BE2C (cell line): ENCODE data around the gene SIPA1. TPM values are rescaled to one million over a fixed set of nuclear protein-coding genes. Genes with fewer than 3 reads are reported as not detected.

Experiments
- DNase-seq: peaks from one replicate; pipeline ENCODE4 v3.0.0-alpha.2; 2020
- H3K27me3 ChIP-seq: fragments of 250-450 bp; sonication (Bioruptor Pico); 2 replicates; pipeline ENCODE4 v1.5.1; 2020; ENCODE audit warnings: mild to moderate bottlenecking
- H3K36me3 ChIP-seq: fragments of 250-450 bp; sonication (Bioruptor Pico); 2 replicates; pipeline ENCODE4 v1.5.1; 2020; ENCODE audit warnings: mild to moderate bottlenecking
- H3K4me1 ChIP-seq: fragments of 250-450 bp; sonication (Bioruptor Pico); 2 replicates; pipeline ENCODE4 v1.5.1; 2020
- H3K4me3 ChIP-seq: 2 replicates; pipeline ENCODE4 v1.5.1; 2011; ENCODE audit warnings: low read depth, low read length
- H3K9me3 ChIP-seq: fragments of 250-450 bp; sonication (Bioruptor Pico); 2 replicates; pipeline ENCODE4 v1.5.1; 2020
- polyA plus RNA-seq: library from polyadenylated mRNA; unstranded; fragments of >200 nt; gene quantifications from one replicate; pipeline ENCODE4 v1.2.1, GENCODE V29; 2012; ENCODE audit warnings: low read depth, missing spikeins; ENCODE audit not compliant: insufficient read length, insufficient read depth
- TF ChIP-seq, protein P1 (sequence below): IDR thresholded peaks from 2 replicates; pipeline ENCODE4 v1.5.1; 2012; ENCODE audit warnings: mild to moderate bottlenecking, low read depth, low read length

The SIPA1 gene, protein sequence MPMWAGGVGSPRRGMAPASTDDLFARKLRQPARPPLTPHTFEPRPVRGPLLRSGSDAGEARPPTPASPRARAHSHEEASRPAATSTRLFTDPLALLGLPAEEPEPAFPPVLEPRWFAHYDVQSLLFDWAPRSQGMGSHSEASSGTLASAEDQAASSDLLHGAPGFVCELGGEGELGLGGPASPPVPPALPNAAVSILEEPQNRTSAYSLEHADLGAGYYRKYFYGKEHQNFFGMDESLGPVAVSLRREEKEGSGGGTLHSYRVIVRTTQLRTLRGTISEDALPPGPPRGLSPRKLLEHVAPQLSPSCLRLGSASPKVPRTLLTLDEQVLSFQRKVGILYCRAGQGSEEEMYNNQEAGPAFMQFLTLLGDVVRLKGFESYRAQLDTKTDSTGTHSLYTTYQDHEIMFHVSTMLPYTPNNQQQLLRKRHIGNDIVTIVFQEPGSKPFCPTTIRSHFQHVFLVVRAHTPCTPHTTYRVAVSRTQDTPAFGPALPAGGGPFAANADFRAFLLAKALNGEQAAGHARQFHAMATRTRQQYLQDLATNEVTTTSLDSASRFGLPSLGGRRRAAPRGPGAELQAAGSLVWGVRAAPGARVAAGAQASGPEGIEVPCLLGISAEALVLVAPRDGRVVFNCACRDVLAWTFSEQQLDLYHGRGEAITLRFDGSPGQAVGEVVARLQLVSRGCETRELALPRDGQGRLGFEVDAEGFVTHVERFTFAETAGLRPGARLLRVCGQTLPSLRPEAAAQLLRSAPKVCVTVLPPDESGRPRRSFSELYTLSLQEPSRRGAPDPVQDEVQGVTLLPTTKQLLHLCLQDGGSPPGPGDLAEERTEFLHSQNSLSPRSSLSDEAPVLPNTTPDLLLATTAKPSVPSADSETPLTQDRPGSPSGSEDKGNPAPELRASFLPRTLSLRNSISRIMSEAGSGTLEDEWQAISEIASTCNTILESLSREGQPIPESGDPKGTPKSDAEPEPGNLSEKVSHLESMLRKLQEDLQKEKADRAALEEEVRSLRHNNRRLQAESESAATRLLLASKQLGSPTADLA
- polyA plus RNA-seq, result 10.8 TPM

DNA sequence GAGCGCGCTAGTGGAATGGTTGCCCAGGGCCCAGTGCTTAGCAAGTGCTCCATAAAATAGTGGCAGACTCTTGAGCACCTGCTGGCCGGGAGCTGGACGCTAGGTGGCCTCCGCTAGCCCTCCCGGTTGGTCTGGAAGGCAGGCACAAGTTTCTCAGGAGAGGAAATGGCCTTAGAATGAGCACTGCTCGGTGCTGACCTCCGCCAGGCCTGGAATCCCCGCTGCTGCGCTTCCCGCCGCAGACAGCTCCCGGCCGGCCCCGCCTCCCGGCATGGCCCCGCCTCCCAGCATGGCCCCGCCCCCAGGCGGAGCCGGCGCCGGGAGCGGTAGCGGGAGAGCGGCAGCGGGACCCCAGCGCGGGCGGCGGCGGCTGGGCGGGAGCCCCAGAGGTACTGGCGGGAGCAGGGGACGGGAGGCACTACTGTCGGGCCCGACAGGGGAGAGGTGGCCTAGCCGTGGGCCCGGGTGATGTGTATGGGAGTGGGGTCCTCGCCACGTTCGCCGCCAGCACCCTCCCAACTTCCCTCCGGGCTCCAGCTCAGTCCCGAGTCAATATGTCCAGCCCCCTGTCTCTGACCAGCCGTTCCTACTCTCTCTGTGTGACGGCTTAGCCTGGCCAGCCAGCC, at the start of gene SIPA1:
Gene SIPA1 (plus strand): TSS at position 308 of the 626 bp plus-strand sequence. CDS start 2,821 bp downstream, outside the sequence.
- H3K9me3 ChIP-seq, result no peaks in the 10 kb centered on the region
- H3K4me1 ChIP-seq, result no peaks in the 10 kb centered on the region
- peak within 1 kb of the TSS; percentile 55 for H3K4me3 ChIP-seq
- peak; percentile 76 for DNase-seq
- H3K27me3 ChIP-seq, result no peaks in the 10 kb centered on the region
- no peaks in the 10 kb centered on the region for H3K36me3 ChIP-seq
- TF ChIP-seq, protein P1, sequence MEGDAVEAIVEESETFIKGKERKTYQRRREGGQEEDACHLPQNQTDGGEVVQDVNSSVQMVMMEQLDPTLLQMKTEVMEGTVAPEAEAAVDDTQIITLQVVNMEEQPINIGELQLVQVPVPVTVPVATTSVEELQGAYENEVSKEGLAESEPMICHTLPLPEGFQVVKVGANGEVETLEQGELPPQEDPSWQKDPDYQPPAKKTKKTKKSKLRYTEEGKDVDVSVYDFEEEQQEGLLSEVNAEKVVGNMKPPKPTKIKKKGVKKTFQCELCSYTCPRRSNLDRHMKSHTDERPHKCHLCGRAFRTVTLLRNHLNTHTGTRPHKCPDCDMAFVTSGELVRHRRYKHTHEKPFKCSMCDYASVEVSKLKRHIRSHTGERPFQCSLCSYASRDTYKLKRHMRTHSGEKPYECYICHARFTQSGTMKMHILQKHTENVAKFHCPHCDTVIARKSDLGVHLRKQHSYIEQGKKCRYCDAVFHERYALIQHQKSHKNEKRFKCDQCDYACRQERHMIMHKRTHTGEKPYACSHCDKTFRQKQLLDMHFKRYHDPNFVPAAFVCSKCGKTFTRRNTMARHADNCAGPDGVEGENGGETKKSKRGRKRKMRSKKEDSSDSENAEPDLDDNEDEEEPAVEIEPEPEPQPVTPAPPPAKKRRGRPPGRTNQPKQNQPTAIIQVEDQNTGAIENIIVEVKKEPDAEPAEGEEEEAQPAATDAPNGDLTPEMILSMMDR, result peak; percentile 28

DNA sequence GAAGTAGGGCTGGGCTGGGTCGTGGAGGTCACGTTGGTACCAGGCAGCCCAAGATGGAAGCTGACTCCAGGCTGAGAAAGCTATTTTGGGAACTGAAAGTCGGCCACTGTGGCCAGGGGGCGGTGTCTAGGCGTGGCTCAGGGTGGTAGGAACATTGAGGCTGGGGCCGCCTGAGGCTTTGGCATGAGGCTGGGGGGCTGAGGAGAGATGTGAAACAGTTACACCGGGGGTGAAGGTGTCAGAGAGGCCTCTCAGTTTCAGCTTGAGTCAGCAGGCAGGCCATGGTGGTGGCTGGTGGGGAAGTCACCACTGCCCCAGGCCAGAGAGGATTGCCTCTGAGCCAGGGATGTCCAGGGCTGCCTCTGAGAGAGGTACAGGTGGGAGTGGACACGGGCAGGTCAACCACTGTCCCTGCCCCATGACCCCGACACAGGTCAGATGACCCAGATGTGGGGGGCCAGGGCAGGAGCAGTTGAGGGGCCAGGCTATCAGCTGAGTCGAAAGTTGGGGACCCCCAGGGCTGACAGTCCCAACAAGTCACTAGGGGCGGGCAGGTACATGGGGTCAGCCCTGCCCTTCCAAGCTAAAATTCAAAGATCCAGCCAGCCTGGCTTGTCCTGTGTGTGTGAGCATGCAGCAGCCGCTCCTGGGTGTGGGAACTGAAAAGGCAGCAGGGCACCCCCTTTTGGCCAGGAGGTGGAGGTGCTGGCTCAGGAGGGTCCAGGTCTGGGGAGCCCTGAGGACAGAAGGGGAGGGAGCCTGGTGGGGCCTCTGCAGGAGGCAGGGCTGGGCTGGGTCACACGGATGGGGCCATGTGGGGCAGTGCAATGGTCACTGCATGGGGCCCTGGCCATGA, 49.5 kb upstream of the SIPA1 start:
- Histone ChIP-seq H3K4me3 (no peak overlapping the region), H3K27me3 (no peaks in the 10 kb centered on the region), H3K36me3 (no peaks in the 10 kb centered on the region), H3K9me3 (no peaks in the 10 kb centered on the region), H3K4me1 (no peaks in the 10 kb centered on the region)
- TF ChIP-seq, protein P1, result peak; percentile 48
- peak; percentile 50 for DNase-seq

DNA sequence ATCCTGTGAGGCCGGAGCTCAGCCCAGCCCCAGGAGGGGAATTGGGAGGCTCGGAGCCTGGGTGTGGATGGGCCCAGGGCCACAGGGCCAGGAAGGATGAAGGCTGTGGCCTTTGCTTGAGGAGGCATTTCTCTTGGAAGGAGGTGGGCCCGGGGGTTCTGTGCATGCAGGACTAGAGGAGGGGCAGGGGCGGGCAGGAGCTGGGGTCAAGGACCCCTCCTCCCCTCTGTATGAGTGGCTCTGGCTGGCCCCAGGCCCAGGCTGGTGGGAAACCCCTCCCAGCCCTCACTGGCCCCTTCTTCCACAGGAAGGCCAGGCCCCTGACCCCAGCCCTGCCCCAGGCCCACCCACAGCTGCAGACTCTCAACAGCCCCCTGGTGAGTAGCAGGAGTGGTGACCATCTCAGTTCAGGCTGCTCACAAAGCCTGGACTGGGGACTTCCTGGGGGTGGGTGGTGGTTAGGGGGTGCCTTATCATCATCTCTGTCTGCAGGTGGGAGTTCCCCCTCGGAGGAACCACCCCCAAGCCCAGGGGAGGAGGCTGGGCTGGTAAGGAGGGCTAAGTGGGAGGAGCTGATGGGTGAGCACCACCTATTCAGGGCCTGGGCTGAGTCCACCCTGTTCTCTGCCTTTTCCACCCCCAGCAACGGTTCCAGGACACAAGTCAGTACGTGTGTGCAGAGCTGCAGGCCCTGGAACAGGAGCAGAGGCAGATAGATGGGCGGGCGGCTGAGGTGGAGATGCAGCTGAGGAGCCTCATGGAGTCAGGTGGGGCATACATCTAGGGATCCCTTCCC, 48.3 kb upstream of the SIPA1 start:
- Histone ChIP-seq H3K4me3 (no peak overlapping the region), H3K4me1 (no peaks in the 10 kb centered on the region), H3K9me3 (no peaks in the 10 kb centered on the region), H3K27me3 (no peaks in the 10 kb centered on the region), H3K36me3 (no peaks in the 10 kb centered on the region)
- TF ChIP-seq, protein P1, result no peak
- DNase-seq, result no peak

DNA sequence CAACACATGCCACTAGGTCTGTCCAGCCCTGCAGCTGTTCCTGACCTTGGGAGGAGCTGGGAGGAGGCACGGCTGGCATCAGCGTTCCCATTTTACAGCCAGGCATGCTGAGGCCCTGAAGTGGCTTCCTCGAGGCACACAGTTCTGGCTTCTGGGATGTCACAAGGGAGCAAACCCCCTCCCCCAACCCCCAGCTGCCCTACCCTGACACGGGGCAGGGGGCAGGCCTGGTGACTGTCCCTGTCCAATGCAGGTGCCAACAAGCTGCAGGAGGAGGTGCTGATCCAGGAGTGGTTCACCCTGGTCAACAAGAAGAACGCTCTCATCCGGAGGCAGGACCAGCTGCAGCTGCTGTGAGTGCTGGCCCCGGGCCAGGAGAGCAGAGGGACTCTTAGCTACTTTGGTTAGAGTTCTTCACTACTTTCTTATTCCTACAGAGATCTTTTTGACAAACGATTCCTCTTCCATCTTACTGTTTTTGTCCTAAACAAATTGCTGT, 47.6 kb upstream of the SIPA1 start:
- Histone ChIP-seq H3K9me3 (no peaks in the 10 kb centered on the region), H3K27me3 (no peaks in the 10 kb centered on the region), H3K36me3 (no peaks in the 10 kb centered on the region), H3K4me1 (no peaks in the 10 kb centered on the region), H3K4me3 (no peak overlapping the region)
- TF ChIP-seq, protein P1, result no peak
- peak; percentile 41 for DNase-seq
